GM18867 (cell line): ENCODE data around the gene IRF2BP1.
"Not testable (repeated sequence)": the region's sequence is repeated elsewhere in the genome, so short reads cannot be mapped to it uniquely, and the experiment has no call there.

Experiments used
- ATAC-seq: cut with Tn5 transposase; IDR thresholded peaks from one replicate; pipeline ENCODE4 v1.9.1; 2021; ENCODE audit warnings: mild to moderate bottlenecking, moderate library complexity; ENCODE audit not compliant: unreplicated experiment

IRF2BP1 gene

GRCh38 chr19:45902651-45903625, 17.0 kb upstream of the IRF2BP1 start:
- ATAC-seq, result peak; percentile 81

GRCh38 chr19:45901912-45902650, 16.1 kb upstream of the IRF2BP1 start, which contains the start of gene MYPOP:
Gene MYPOP, minus strand, starts transcription at chr19:45902613. Its CDS starts 840 bp downstream, at chr19:45901773.
- no peak for ATAC-seq

GRCh38 chr19:45901432-45901911, 15.5 kb upstream of the IRF2BP1 start:
- no peak for ATAC-seq

GRCh38 chr19:45900738-45901431, 14.9 kb upstream of the IRF2BP1 start:
- ATAC-seq, result no peak

- ATAC-seq, result no peak
Measured at GRCh38 chr19:45899919-45900589, 14.1 kb upstream of the IRF2BP1 start.

- no peak for ATAC-seq
Measured at GRCh38 chr19:45899253-45899652, 13.3 kb upstream of the IRF2BP1 start.

- ATAC-seq, result no peak
Measured at GRCh38 chr19:45897261-45897812, 11.4 kb upstream of the IRF2BP1 start.

- ATAC-seq, result not testable (repeated sequence)
Measured at GRCh38 chr19:45895983-45896599, 10.2 kb upstream of the IRF2BP1 start.

GRCh38 chr19:45895519-45895972, 9.6 kb upstream of the IRF2BP1 start:
- ATAC-seq, result no peak

- no peak for ATAC-seq
Measured at GRCh38 chr19:45890877-45891276, 4.9 kb upstream of the IRF2BP1 start.

- ATAC-seq, result no peak
Measured at GRCh38 chr19:45889210-45889885, 3.4 kb upstream of the IRF2BP1 start.

- no peak for ATAC-seq
Measured at GRCh38 chr19:45887200-45887710, 1.3 kb upstream of the IRF2BP1 start.

GRCh38 chr19:45886427-45887199, 672 bp upstream of the IRF2BP1 start:
- ATAC-seq, result peak; percentile 49

GRCh38 chr19:45884682-45885555, 1.0 kb downstream of the IRF2BP1 start:
- peak; percentile 0 for ATAC-seq

GRCh38 chr19:45883881-45884681, 1.9 kb downstream of the IRF2BP1 start:
- ATAC-seq, result no peak

GRCh38 chr19:45883586-45883880, 2.4 kb downstream of the IRF2BP1 start:
- no peak for ATAC-seq
